Mucosa of descending colon (tissue), 3 donors: ENCODE results near the gene AUH. TPM values are rescaled to one million over a fixed set of nuclear protein-coding genes. Genes with fewer than 3 reads are reported as not detected.

Source experiments
- ATAC-seq: fragments of 200-7000 bp; cut with Tn5 transposase; one replicate; pipeline ENCODE4 v1.9.1; 2020; ENCODE audit warnings: mild to moderate bottlenecking, moderate library complexity
- DNase-seq, 3 donors: peaks; one replicate each; pipeline ENCODE4 v3.0.0-alpha.2; 2020
- H3K36me3 ChIP-seq: fragments of 200-600 bp; one replicate; pipeline ENCODE4 v1.8.0; 2021; ENCODE audit warnings: low read depth, mild to moderate bottlenecking
- H3K4me1 ChIP-seq: fragments of 200-600 bp; one replicate; pipeline ENCODE4 v1.8.0; 2021; ENCODE audit warnings: low read depth, mild to moderate bottlenecking
- H3K4me3 ChIP-seq: fragments of 200-600 bp; one replicate; pipeline ENCODE4 v1.8.0; 2021; ENCODE audit warnings: mild to moderate bottlenecking
- H3K9me3 ChIP-seq: fragments of 200-600 bp; one replicate; pipeline ENCODE4 v1.8.0; 2021; ENCODE audit warnings: mild to moderate bottlenecking
- intact Hi-C, 2 donors: fragments of 100-400 bp; cut with DNase I in 1 of 2; cut with micrococcal nuclease in 1 of 2; formaldehyde crosslinking; loops; one replicate each; pipeline versions ENCODE4 v1.11.0 to v1.11.1; 2022; cut with DNase I, micrococcal nuclease
- total RNA-seq, 3 donors: library from RNA; stranded (reverse); fragmentation: NEBNext Ultra II Directional in 2 of 3; extraction: Animal tissue kit (Norgen Biotek cat#: 25700) in 2 of 3; gene quantifications; one replicate each; pipeline versions ENCODE4 v1.2.1 to v1.2.4, GENCODE V29; 2021 to 2023
- TF ChIP-seq, protein P1 (sequence below): fragments of 200-600 bp; IDR thresholded peaks from one replicate; pipeline ENCODE4 v1.8.0; 2022; ENCODE audit warnings: antibody characterized with exemption, mild to moderate bottlenecking
- donor health status: DM: no; HTN: no; CAD: no; lungs with moderate emphysema.
- donor health status: DM: no; HTN: no; CAD: no.
- donor health status: DM: no; HTN: yes; CAD: no.

AUH gene
- total RNA-seq, 3 donors from 2014 or later, result 18.2 to 37.2 (median 26.6) TPM

DNA sequence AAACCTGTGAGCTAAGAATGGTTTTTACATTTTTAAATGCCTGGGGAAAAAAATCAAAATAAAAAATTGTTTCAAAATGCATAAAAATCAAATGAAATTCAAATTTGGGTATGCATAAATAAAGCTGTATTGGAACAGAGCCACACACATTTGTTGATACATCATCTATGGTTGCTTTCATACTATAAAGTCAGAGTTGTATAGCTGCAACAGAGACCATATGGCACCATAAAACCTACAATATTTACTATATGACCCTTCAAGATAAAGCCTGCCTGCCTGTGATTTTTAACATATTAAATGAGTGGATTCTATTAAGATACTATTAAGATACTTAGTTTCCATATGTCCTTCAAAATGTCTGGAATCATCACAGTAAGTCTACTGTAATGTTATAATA lies 40.0 kb downstream of the AUH start:
- Histone ChIP-seq H3K4me3 (no peak overlapping the region), H3K9me3 (no peaks in the 10 kb centered on the region), H3K4me1 (no peaks in the 10 kb centered on the region), H3K36me3 (no peaks in the 10 kb centered on the region)
- ATAC-seq, result peak; percentile 55
- no peak for DNase-seq
- TF ChIP-seq, protein P1, sequence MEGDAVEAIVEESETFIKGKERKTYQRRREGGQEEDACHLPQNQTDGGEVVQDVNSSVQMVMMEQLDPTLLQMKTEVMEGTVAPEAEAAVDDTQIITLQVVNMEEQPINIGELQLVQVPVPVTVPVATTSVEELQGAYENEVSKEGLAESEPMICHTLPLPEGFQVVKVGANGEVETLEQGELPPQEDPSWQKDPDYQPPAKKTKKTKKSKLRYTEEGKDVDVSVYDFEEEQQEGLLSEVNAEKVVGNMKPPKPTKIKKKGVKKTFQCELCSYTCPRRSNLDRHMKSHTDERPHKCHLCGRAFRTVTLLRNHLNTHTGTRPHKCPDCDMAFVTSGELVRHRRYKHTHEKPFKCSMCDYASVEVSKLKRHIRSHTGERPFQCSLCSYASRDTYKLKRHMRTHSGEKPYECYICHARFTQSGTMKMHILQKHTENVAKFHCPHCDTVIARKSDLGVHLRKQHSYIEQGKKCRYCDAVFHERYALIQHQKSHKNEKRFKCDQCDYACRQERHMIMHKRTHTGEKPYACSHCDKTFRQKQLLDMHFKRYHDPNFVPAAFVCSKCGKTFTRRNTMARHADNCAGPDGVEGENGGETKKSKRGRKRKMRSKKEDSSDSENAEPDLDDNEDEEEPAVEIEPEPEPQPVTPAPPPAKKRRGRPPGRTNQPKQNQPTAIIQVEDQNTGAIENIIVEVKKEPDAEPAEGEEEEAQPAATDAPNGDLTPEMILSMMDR, result no peak
- intact Hi-C loops, result no loop called here

DNA sequence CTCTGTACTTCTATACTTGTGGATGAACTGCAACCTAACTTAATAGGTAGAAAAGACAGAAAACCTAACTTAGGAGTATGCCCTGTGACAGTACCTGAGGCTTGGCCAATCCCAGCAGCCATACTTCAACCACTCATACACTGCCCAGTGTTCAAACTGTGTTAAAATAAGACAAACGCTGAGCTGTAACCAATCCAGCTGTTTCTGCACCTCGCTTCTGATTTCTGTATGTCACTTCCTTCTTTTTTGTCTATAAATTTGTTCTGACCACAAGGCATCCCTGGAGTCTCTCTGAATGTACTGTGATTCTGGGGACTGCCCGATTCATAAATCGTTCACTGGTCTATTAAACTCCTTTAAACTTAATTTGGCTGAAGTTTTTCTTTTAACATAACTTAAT lies 41.4 kb downstream of the AUH start:
- no peaks in the 10 kb centered on the region for H3K9me3 ChIP-seq
- TF ChIP-seq, protein P1, result no peak
- H3K4me1 ChIP-seq, result no peaks in the 10 kb centered on the region
- ATAC-seq (no peak), DNase-seq (no peak)
- no peak overlapping the region for H3K4me3 ChIP-seq
- H3K36me3 ChIP-seq, result no peaks in the 10 kb centered on the region
- intact Hi-C loops, result no loop called here

DNA sequence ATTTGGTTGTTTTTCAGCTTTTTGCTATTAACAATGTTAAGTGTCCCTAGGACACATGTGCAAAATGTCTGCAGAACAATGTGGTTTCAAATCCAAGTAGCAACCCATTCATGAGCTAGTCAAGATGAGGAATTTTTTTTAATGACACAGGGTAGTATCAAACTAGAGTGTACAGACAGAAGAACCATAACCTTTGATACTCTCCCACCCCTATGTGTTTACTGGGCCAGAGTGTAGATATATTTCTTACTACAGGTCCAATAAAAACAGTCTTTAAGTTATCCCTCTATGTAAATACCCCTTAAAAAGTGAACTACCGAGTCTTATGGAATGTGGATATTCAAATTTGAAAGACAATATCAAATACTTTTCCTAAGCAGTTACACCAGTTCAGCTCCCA lies 45.6 kb downstream of the AUH start:
- Histone ChIP-seq H3K36me3 (no peaks in the 10 kb centered on the region), H3K9me3 (no peaks in the 10 kb centered on the region), H3K4me3 (no peak overlapping the region), H3K4me1 (no peaks in the 10 kb centered on the region)
- TF ChIP-seq, protein P1, result no peak
- DNase-seq, result no peak
- peak; percentile 59 for ATAC-seq
- intact Hi-C loops, result no loop called here

DNA sequence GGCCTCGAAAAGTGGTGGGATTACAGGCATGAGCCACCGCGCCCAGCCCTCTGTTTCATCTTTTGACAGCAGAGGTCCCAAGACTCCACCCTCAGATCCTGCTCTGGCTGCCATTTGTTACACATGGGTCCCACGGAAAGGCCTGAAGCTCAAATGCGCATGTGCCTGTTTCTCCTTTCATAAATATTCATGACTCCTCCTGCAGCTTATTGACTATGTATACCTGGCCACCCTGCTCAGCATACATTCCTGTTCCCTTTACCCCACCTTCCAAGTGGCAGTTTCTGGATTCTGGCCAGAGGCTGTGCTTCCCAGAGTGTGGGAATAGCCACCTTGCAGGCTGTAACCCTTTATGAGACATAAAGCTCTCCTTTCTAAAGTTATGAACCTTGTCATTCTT lies 46.5 kb downstream of the AUH start:
- H3K9me3 ChIP-seq, result no peaks in the 10 kb centered on the region
- no peak overlapping the region for H3K4me3 ChIP-seq
- ATAC-seq (peak; percentile 93), DNase-seq (peak in 2 of 3 donors; percentile 71 to 82)
- TF ChIP-seq, protein P1, result no peak
- no peaks in the 10 kb centered on the region for H3K36me3 ChIP-seq
- intact Hi-C loops, result no loop called here
- no peaks in the 10 kb centered on the region for H3K4me1 ChIP-seq

DNA sequence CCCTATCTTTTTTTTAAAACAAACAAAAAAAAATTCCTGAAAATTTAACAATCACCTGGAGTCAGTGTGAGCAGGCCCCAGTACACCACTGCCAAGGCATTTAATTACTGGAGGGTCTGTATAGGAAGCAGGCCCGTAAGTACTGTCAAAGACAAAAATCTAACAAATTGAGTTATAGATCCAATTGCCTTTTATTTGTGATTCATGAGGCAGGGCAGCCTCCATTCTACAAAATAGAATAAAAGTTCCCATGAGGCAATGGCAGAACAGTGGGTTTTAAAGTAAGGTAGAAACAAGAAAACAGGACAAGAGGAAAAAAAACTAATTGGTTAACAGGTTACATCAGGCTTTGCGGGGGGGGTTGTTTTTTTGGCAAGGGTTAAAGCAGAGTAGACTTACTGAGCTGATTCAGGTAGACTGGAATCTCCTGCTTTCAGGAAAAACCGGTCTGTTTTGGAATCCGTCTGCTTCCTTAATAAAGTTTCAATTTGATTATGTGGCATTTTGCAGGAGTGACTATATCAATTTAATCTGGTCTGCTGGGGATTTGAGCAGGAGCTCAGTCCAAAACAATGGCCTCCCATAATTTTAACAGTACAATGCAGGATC lies 48.9 kb downstream of the AUH start:
- ATAC-seq, result peak; percentile 61

More for the DNA sequence above, 48.9 kb downstream of the AUH start:
- Histone ChIP-seq H3K36me3 (no peaks in the 10 kb centered on the region), H3K9me3 (no peaks in the 10 kb centered on the region), H3K4me1 (no peaks in the 10 kb centered on the region), H3K4me3 (no peak overlapping the region)
- TF ChIP-seq, protein P1, result no peak
- intact Hi-C loops, result no loop called here
- no peak for DNase-seq
